Gastroesophageal sphincter (tissue), 4 donors: ENCODE results near the gene COL4A2. TPM values are rescaled to one million over a fixed set of nuclear protein-coding genes. Genes with fewer than 3 reads are reported as not detected.

Source experiments
- ATAC-seq: fragments of 150-250 bp; one replicate; pipeline ENCODE4 v1.9.1; 2016; ENCODE audit warnings: mild to moderate bottlenecking, moderate library complexity
- H3K27ac ChIP-seq, 4 donors: fragments of 200-600 bp; sonication (generic) in 3 of 4; 1 replicate in 3 of 4; 2 replicates in 1 of 4; pipeline ENCODE4 v1.5.1; 2016 to 2019
- H3K27me3 ChIP-seq: fragments of 200-600 bp; sonication (generic); one replicate; pipeline ENCODE4 v1.5.1; 2019
- H3K36me3 ChIP-seq, 2 donors: fragments of 200-600 bp; sonication (generic); one replicate each; pipeline ENCODE4 v1.5.1; 2019; ENCODE audit warnings: control low read depth in 1 of 2
- H3K4me1 ChIP-seq, 3 donors: fragments of 200-600 bp; sonication (generic); 1 replicate in 2 of 3; 2 replicates in 1 of 3; pipeline ENCODE4 v1.5.1; 2016 to 2019; ENCODE audit warnings: control low read depth in 2 of 3
- H3K4me3 ChIP-seq, 2 donors: fragments of 200-600 bp; sonication (generic); one replicate each; pipeline ENCODE4 v1.5.1; 2019; ENCODE audit warnings: mild to moderate bottlenecking in 1 of 2, moderate library complexity in 1 of 2
- H3K9me3 ChIP-seq, 3 donors: fragments of 200-600 bp; sonication (generic); one replicate each; pipeline ENCODE4 v1.5.1; 2017 to 2019; ENCODE audit warnings: control low read depth in 2 of 3
- EP300 ChIP-seq: sonication (generic); formaldehyde crosslinking; IDR thresholded peaks from one replicate; pipeline ENCODE4 v1.6.1; 2017; ENCODE audit warnings: antibody characterized with exemption, mild to moderate bottlenecking
- POLR2A ChIP-seq, 2 donors: fragments of 450-650 bp; IDR thresholded peaks; one replicate each; pipeline ENCODE4 v1.6.1; 2017; ENCODE audit warnings: antibody characterized with exemption in 2 of 2, mild to moderate bottlenecking in 2 of 2, moderate library complexity in 1 of 2
- POLR2AphosphoS5 ChIP-seq: sonication (generic); formaldehyde crosslinking; IDR thresholded peaks from one replicate; pipeline ENCODE4 v1.6.1; 2017; ENCODE audit warnings: antibody characterized with exemption
- WGBS, 2 donors: methylation state at CpG; one replicate each; pipeline ENCODE4 v1.1.5; 2018; ENCODE audit warnings: low coverage in 1 of 2; 5-methylcytosine and 5-hydroxymethylcytosine counted together
- total RNA-seq, 4 donors: library from RNA; depleted of rRNA; stranded (reverse); fragments of >200 nt; gene quantifications; one replicate each; pipeline ENCODE4 v1.1.0, GENCODE V29; 2016
- TF ChIP-seq, protein P1 (sequence below), 4 experiments: fragments of 200-600 bp in 2 of 4; fragments of 450-650 bp in 2 of 4; sonication (generic) in 1 of 4; IDR thresholded peaks; one replicate each; pipeline ENCODE4 v1.5.1; 2017 to 2019; ENCODE audit warnings: antibody characterized with exemption in 4 of 4, mild to moderate bottlenecking in 2 of 4, moderate library complexity in 2 of 4

The COL4A2 gene
- total RNA-seq, 4 donors from 2014 or later: 478 to 945 (median 543) TPM

DNA sequence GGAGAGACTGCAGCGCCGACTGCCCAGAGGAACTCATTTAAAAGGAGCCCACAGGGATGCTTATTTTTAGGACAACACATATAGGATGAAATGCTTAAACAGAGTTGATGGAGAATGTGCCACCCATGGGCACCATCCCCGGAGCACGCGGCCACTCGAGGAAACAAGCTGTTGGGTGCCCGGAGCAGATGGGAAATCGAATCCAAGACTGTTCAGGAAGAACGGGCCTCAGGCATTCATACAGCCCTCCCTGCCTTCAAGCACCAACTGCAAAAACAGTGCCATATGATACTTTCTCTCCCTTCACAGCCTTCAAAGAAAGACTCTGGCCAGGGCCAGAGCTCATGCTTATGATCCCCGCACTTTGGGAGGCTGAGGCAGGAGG is 214.2 kb downstream of the COL4A2 start:
- TF ChIP-seq POLR2AphosphoS5 (no peak), EP300 (no peak), POLR2A (IDR thresholded peaks at IDR 0.05) (no peak)
- TF ChIP-seq, protein P1, sequence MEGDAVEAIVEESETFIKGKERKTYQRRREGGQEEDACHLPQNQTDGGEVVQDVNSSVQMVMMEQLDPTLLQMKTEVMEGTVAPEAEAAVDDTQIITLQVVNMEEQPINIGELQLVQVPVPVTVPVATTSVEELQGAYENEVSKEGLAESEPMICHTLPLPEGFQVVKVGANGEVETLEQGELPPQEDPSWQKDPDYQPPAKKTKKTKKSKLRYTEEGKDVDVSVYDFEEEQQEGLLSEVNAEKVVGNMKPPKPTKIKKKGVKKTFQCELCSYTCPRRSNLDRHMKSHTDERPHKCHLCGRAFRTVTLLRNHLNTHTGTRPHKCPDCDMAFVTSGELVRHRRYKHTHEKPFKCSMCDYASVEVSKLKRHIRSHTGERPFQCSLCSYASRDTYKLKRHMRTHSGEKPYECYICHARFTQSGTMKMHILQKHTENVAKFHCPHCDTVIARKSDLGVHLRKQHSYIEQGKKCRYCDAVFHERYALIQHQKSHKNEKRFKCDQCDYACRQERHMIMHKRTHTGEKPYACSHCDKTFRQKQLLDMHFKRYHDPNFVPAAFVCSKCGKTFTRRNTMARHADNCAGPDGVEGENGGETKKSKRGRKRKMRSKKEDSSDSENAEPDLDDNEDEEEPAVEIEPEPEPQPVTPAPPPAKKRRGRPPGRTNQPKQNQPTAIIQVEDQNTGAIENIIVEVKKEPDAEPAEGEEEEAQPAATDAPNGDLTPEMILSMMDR (IDR thresholded peaks at IDR 0.05): no peak
- Histone ChIP-seq H3K4me3 (no peak overlapping the region), H3K27ac (peak overlapping the region in 3 of 4 donors; percentile 21 to 73 (median 71)), H3K9me3 (no peaks in the 10 kb centered on the region), H3K4me1 (peaks cover 0 to 77% (median 8%) of the 10 kb centered on the region in 3 donors), H3K27me3 (no peaks in the 10 kb centered on the region), H3K36me3 (peaks cover 0 to 27% of the 10 kb centered on the region in 2 donors)
- WGBS, 2 donors: 67 to 89% methylated on average over 4 of the region's 10 CpGs
- ATAC-seq: no peak

GRCh38 chr13:110521946-110522345 is 214.9 kb downstream of the COL4A2 start:
- Histone ChIP-seq H3K4me3 (no peak overlapping the region), H3K27ac (peak overlapping the region in 2 of 4 donors; percentile 71 to 73), H3K4me1 (peaks cover 0 to 84% (median 8%) of the 10 kb centered on the region in 3 donors), H3K27me3 (no peaks in the 10 kb centered on the region), H3K36me3 (peaks cover 0 to 27% of the 10 kb centered on the region in 2 donors), H3K9me3 (no peaks in the 10 kb centered on the region)
- no peak for ATAC-seq
- 72 to 90% methylated on average over 3 to 4 of the region's 7 CpGs for WGBS, 2 donors
- TF ChIP-seq POLR2AphosphoS5: no peak
- no peak for TF ChIP-seq POLR2A (IDR thresholded peaks at IDR 0.05)
- TF ChIP-seq, protein P1 (IDR thresholded peaks at IDR 0.05): no peak
- no peak for TF ChIP-seq EP300

DNA sequence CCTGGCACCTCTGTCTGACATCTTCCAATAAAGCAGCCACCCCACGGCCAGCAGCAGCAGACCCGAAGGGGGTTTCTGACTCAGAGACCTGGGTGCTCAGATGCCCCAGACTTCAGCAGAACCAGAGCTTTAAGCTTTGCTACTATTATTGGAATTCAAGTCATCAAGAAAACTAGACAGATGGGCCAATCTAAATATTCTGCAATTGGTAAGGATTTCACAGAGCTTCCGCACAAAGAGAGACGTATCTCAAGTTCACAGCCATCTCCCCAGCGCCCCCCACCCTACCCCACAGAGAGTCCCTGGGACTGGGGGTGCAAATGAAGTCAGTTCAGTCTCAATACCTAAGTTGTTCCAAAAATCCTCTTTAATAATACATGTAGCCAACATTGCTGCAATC is 215.6 kb downstream of the COL4A2 start:
- TF ChIP-seq, protein P1 (IDR thresholded peaks at IDR 0.05): no peak
- no peak for TF ChIP-seq EP300
- TF ChIP-seq POLR2A (IDR thresholded peaks at IDR 0.05): no peak
- no peak for TF ChIP-seq POLR2AphosphoS5
- ATAC-seq: no peak
- peaks cover 0 to 27% of the 10 kb centered on the region in 2 donors for H3K36me3 ChIP-seq
- 90% methylated on average over 4 of the region's 5 CpGs; no CpG with 5 or more reads in 1 of the 2 donors for WGBS, 2 donors
- H3K27ac ChIP-seq: peak overlapping the region in 1 of 4 donors; percentile 76
- no peaks in the 10 kb centered on the region for H3K27me3 ChIP-seq
- H3K4me1 ChIP-seq: peaks cover 0 to 91% (median 8%) of the 10 kb centered on the region in 3 donors
- no peaks in the 10 kb centered on the region for H3K9me3 ChIP-seq
- H3K4me3 ChIP-seq: no peak overlapping the region

DNA sequence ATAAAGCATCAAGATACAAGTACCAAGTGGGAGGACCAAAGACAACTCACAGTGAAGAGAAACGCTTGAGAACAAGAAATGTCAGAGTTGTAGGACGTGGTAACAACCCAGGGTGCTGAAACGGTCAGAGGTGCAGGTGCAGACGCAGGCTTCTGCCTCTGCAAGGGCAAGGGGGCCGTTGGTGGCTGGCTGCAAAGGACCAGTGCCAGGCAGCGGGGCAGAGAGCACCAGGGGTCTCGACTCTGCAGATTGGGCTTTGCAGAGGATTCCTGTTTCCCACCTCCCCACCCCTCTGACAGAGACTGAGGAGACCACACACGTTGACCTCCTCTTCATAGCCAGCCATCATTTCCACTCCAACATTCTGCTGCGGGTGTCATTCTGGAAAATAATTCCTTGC is 216.1 kb downstream of the COL4A2 start:
- H3K4me1 ChIP-seq: peaks cover 0 to 91% (median 8%) of the 10 kb centered on the region in 3 donors
- no peaks in the 10 kb centered on the region for H3K27me3 ChIP-seq
- peak overlapping the region in 1 of 4 donors; percentile 76 for H3K27ac ChIP-seq
- H3K36me3 ChIP-seq: peaks cover 0 to 27% of the 10 kb centered on the region in 2 donors
- WGBS, 2 donors: 70 to 85% methylated on average over 2 to 7 of the region's 9 CpGs
- TF ChIP-seq EP300 (no peak), POLR2AphosphoS5 (no peak), POLR2A (IDR thresholded peaks at IDR 0.05) (no peak)
- TF ChIP-seq, protein P1 (IDR thresholded peaks at IDR 0.05): no peak
- ATAC-seq: no peak
- no peaks in the 10 kb centered on the region for H3K9me3 ChIP-seq
- H3K4me3 ChIP-seq: no peak overlapping the region

GRCh38 chr13:110523838-110524540 is 216.9 kb downstream of the COL4A2 start:
- no peak for ATAC-seq
- Histone ChIP-seq H3K36me3 (peaks cover 0 to 24% of the 10 kb centered on the region in 2 donors), H3K27ac (peak overlapping the region in 3 of 4 donors; percentile 56 to 76 (median 56)), H3K4me1 (peaks cover 0 to 91% (median 8%) of the 10 kb centered on the region in 3 donors), H3K9me3 (no peaks in the 10 kb centered on the region), H3K4me3 (no peak overlapping the region), H3K27me3 (no peaks in the 10 kb centered on the region)
- WGBS, 2 donors: 64% methylated on average over 3 of the region's 17 CpGs; no CpG with 5 or more reads in 1 of the 2 donors
- TF ChIP-seq POLR2A (IDR thresholded peaks at IDR 0.05): no peak
- TF ChIP-seq POLR2AphosphoS5: no peak
- TF ChIP-seq EP300: no peak
- TF ChIP-seq, protein P1 (IDR thresholded peaks at IDR 0.05): no peak
